GM19452 (cell line): ENCODE measurements around the gene SPSB4.
"Not testable (repeated sequence)": the region's sequence is repeated elsewhere in the genome, so short reads cannot be mapped to it uniquely, and the experiment has no call there.

ENCODE experiments used
- ATAC-seq: cut with Tn5 transposase; IDR thresholded peaks from one replicate; pipeline ENCODE4 v1.9.1; 2021; ENCODE audit not compliant: unreplicated experiment

Gene SPSB4

DNA sequence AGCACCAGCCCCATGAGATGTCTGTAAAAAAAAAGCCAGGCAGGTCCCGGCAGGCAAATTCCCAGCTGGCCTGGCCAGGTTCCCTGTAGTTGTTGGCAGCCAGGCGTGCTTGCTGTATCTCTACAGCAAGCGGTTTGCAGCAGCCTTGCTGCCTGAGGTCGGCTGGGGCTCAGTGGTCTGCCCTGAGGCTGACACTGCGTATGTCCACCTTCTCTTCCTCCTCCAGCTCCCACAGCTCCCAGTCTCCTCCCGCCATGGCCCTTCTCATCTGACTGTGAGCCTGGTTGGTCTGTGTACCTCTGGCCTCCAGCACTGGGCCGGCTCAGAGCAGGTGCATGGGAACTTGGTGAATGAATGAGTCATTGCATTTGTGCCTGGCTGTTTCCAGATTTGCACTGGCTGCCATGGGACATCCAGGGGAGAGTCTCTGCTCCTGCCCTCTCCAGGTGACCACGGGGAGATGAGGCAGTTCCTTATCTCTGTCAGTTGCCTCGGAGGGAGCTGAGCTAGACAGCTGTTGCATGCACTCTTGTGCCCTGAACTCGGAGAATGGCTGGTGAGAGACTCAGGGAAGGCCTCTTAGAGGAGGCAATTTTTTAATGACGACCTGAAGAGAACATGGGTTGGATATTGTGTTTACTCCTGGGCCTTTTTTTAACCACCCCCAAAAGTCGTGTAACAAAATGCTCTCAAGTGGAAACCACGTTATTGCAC lies 43.0 kb downstream of the SPSB4 start:
- ATAC-seq, result no peak

GRCh38 chr3:141094790-141095545 lies 43.8 kb downstream of the SPSB4 start:
- no peak for ATAC-seq

DNA sequence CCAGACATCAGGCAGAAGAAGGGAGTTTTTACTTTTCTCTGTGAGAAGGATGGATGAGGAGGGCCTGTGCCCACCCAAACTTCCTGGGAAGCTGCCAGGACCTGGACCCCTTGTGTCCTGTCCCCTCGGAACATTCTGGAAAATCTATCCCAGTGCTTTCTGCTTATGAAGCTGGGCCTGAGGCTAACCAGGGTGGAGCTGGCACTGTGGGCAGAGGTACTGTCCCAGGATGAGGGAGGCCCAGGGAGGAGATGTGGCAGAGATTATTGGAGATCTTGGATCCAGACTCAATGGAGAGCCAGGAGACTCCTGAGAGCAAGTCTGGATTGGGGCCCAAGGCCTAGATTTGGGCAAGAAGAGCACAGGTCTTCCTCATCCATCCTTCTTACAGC lies 44.4 kb downstream of the SPSB4 start:
- ATAC-seq, result no peak

DNA sequence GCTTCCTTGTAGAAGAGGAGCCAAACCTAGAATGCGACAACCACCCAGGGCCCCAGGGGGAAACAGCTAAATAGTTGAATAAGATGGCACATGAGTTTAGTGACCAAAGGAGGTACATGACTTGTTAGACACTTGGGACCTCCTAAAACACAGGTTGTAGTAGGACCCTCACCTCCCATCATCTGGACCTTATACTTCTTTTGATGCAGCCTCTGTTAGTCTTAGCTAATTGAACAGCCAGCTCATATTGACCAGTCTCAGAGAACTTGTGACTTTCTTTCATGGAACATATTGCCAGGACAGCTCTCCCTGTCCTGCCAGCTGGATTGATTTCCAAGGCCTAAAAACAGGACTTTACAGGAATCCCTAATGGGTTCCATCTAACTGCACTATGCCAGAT lies 45.0 kb downstream of the SPSB4 start:
- ATAC-seq, result no peak

- ATAC-seq, result no peak
These were observed 45.8 kb downstream of the SPSB4 start for GRCh38 chr3:141096981-141097380.

DNA sequence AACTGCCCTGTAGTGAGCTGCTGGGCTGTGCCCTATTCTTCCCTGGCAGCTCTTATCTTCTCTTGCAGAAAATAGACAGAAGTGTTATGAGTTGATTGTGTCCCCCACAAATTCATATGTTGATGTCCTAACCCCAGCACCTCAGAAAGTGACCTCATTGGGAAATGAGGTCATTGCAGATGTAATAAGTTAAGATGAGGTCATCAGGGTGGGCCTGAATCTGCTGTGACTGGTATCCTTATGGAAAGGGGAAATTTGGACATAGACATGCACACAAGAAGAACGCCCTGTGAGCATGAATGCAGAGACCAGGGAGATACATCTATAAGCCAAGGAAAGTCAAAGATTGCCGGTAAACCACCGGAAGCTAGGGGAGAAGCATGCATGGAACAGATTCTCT lies 49.0 kb downstream of the SPSB4 start:
- no peak for ATAC-seq

DNA sequence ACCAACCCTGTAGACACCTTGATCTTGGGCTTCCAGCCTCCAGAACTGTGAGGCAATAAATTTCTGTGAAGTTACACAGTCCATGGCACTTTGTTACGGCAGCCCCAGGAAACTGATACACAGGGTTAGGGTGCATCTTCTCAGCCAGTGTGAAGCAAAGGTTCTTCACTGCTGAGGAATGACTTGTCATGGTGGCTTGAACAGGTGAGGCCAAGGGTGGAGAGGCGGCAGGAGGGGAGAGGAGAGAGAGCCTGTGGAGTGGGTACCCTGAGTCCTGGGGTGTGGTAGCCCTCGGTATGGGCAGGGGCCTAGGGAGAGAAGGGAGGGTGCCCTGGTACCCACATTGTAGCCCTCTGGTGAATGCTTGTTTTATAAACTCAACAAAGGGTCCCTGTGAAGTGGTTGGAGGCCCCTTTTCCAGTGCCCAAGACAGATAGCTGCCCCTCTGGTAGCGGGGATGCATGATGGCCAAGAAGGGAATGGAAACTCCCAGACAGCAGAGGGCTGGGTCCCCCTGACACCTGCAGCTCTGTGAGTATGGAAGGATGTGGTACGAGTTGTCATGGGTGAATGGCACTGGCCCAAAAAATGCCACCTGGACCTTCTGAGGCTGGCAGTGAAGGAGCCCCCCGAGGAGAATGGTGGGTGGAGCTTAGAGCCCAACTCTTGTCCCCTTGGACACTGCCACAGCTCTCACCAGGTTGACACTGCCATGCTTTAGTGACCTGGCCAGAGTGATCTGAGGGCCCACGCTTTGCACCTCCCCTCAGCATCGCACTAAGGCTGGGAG lies 49.6 kb downstream of the SPSB4 start:
- no peak for ATAC-seq

DNA sequence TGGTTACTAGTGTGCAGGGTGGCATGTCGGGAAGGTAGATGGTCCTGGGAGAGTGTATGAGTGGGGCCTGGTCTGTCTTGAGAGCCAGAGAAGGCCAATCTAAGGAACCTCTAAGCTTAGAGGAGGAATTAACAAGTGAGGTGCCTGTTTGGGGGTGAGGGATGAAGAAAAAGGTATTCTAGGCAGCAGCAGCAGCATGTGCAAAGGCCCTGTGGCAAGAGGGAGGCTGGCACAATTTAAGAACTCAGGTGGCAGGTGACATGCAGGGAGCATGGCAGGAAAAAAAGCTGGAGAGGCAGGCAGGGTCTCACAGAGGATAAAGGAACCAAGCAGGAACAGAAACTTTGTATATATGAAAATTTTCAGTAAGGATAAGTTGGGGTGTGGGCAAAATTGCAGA lies 51.2 kb downstream of the SPSB4 start:
- ATAC-seq, result no peak

- ATAC-seq, result no peak
These were observed 51.9 kb downstream of the SPSB4 start for GRCh38 chr3:141103067-141103466.

GRCh38 chr3:141103503-141103902 lies 52.4 kb downstream of the SPSB4 start:
- ATAC-seq, result no peak

DNA sequence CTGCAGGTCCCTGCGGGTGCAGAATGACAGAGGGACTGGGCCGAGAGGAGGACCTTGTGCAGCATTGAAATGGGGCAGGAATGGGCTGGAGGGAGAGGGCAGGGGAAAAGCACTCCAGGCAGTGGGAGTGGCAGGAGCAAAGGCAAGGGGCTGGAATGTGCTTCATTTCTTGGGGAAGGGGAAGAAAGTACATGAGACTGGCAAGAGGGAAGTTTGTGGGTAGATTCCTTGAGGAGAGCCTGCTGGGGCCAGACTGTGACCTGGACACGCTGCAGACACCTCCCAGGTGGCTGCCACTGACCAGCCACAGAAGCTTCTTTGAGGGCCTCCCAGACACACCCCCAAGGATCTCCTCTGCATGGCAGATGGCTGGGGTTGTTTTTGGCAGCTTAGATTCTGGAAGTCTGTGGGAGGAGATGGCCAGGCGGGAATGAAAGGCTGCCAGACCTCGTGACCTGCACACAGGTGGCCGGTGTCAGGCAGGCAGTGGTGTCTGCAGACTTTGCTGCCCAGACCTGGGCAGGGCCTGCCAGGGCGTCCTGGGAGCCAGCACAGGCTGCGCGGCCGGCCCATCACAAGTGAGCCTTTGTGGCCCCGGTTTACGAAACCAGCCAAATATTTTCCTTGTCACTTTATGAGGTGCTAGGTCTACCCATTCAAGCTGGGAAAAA lies 53.1 kb downstream of the SPSB4 start:
- ATAC-seq, result no peak

- ATAC-seq, result peak; percentile 71
These were observed 54.9 kb downstream of the SPSB4 start for GRCh38 chr3:141105828-141106628.

- no peak for ATAC-seq
These were observed 55.7 kb downstream of the SPSB4 start for GRCh38 chr3:141106842-141107241.

DNA sequence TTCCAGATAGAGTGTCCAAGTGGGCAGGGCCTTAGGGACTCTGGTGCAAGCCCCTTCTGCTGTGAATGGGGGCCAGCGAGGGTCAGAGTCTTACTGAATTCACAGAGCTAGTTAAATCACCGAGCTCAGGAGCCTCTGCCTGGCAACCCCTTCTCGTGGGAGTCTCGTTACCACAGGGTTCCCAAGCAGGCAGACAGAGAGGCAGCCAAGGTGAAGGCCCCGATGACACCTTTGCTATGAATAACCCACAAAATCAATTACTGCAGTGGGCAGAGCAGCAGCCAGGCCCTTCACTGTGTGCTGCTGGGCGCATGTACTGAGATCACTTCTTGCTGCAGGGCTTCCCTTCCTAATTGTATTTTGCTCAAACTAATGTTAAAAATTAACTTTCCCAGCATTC lies 56.9 kb downstream of the SPSB4 start:
- no peak for ATAC-seq

- ATAC-seq, result no peak
These were observed 58.6 kb downstream of the SPSB4 start for GRCh38 chr3:141109751-141110150.

- ATAC-seq, result no peak
These were observed 59.2 kb downstream of the SPSB4 start for GRCh38 chr3:141110322-141110721.

DNA sequence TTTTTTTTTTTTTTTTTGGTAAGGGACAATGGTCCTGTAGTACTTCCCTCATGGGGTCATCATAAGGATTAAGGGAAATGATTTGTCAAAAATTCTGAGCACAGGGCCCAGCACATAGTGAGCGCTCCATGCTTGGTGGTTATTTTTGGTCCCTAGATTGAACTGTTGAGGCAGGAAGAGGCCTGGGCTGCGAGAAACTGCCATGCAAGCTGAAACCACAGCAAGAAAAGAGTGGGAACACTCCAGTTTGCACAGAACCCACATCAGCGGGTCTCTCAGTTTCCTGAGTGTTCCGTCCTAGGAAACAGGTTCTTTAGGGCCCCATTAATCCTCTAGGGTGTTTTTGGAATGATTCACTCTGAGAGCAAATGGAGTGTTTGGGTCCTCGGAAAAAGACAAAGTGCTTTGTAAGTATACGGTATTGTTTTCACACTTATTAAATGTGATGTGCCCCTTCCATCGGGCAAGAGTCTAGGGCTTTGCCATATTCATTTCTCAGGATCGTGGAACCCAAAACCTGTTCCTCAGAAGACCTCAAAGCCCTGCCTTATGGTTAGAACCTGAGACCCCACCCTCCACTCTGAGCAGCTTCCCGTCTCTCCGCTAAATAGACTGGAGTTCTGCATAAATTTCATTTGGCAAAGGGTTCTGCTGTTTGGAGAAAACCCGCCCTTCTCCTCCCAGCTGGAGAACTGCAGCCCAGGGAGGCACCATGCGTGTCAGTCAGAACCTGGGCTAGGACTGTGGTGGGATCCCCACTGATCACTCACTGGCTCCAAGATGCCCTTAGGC lies 60.4 kb downstream of the SPSB4 start:
- ATAC-seq, result no peak

GRCh38 chr3:141112686-141113297 lies 61.6 kb downstream of the SPSB4 start:
- no peak for ATAC-seq

DNA sequence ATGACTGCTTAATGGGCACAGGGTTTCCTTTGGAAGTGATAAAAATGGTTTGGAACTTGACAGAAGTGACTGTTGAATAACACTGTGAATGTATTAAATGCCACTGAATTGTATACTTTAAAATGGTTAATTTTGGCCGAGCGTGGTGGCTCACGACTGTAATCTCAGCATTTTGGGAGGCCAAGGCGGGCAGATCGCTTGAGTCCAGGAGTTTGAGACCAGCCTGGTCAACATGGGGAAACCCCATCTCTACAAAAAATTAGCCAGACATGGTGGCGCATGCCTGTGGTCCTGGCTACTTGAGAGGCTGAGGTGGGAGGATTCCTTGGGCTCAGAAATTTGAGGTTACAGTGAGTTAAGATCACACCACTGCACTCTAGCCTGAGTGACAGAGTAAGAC lies 62.5 kb downstream of the SPSB4 start:
- not testable (repeated sequence) for ATAC-seq
